ENCODE measurements around the gene GDF15.
"Not testable (repeated sequence)": the region's sequence is repeated elsewhere in the genome, so short reads cannot be mapped to it uniquely, and the experiment has no call there.

Gene GDF15

GRCh38 chr19:18391509-18392075 lies 5.6 kb downstream of the GDF15 start:
- no peak overlapping the region for H3K27ac ChIP-seq (ENCODE audit: insufficient read depth, low read length, poor library complexity, severe bottlenecking)
- H3K27me3 ChIP-seq (replicated peaks; ENCODE audit: control insufficient read depth, insufficient read depth, low read length, poor library complexity, severe bottlenecking): peaks cover 2% of the 10 kb centered on the region
- no peaks in the 10 kb centered on the region for H3K36me3 ChIP-seq (ENCODE audit: control insufficient read depth, insufficient read depth, low read length)
- no peak for DNase-seq
- no peaks in the 10 kb centered on the region for H3K9me3 ChIP-seq (ENCODE audit: control insufficient read depth, low read length)
- no peak overlapping the region for H3K4me3 ChIP-seq (ENCODE audit: insufficient read depth, low read depth, low read length, poor library complexity, severe bottlenecking)
- H3K4me1 ChIP-seq (ENCODE audit: control insufficient read depth, insufficient read depth, low read length, poor library complexity, severe bottlenecking): peaks cover 9% of the 10 kb centered on the region

GRCh38 chr19:18392417-18392816 lies 6.5 kb downstream of the GDF15 start:
- Histone ChIP-seq H3K4me1 (ENCODE audit: control insufficient read depth, insufficient read depth, low read length, poor library complexity, severe bottlenecking) (peaks cover 14% of the 10 kb centered on the region), H3K27me3 (replicated peaks; ENCODE audit: control insufficient read depth, insufficient read depth, low read length, poor library complexity, severe bottlenecking) (peaks cover 6% of the 10 kb centered on the region), H3K4me3 (ENCODE audit: insufficient read depth, low read depth, low read length, poor library complexity, severe bottlenecking) (no peak overlapping the region), H3K27ac (ENCODE audit: insufficient read depth, low read length, poor library complexity, severe bottlenecking) (no peak overlapping the region), H3K9me3 (ENCODE audit: control insufficient read depth, low read length) (no peaks in the 10 kb centered on the region), H3K36me3 (ENCODE audit: control insufficient read depth, insufficient read depth, low read length) (no peaks in the 10 kb centered on the region)
- no peak for DNase-seq

- Histone ChIP-seq H3K27me3 (replicated peaks; ENCODE audit: control insufficient read depth, insufficient read depth, low read length, poor library complexity, severe bottlenecking) (peaks cover 8% of the 10 kb centered on the region), H3K36me3 (ENCODE audit: control insufficient read depth, insufficient read depth, low read length) (no peaks in the 10 kb centered on the region), H3K9me3 (ENCODE audit: control insufficient read depth, low read length) (no peaks in the 10 kb centered on the region), H3K4me1 (ENCODE audit: control insufficient read depth, insufficient read depth, low read length, poor library complexity, severe bottlenecking) (peaks cover 16% of the 10 kb centered on the region), H3K27ac (ENCODE audit: insufficient read depth, low read length, poor library complexity, severe bottlenecking) (no peak overlapping the region), H3K4me3 (ENCODE audit: insufficient read depth, low read depth, low read length, poor library complexity, severe bottlenecking) (no peak overlapping the region)
- DNase-seq: no peak
Observed at GRCh38 chr19:18392926-18393325, 7.0 kb downstream of the GDF15 start.

GRCh38 chr19:18393836-18394235 lies 7.9 kb downstream of the GDF15 start:
- H3K4me1 ChIP-seq (ENCODE audit: control insufficient read depth, insufficient read depth, low read length, poor library complexity, severe bottlenecking): peaks cover 8% of the 10 kb centered on the region
- H3K36me3 ChIP-seq (ENCODE audit: control insufficient read depth, insufficient read depth, low read length): no peaks in the 10 kb centered on the region

DNA sequence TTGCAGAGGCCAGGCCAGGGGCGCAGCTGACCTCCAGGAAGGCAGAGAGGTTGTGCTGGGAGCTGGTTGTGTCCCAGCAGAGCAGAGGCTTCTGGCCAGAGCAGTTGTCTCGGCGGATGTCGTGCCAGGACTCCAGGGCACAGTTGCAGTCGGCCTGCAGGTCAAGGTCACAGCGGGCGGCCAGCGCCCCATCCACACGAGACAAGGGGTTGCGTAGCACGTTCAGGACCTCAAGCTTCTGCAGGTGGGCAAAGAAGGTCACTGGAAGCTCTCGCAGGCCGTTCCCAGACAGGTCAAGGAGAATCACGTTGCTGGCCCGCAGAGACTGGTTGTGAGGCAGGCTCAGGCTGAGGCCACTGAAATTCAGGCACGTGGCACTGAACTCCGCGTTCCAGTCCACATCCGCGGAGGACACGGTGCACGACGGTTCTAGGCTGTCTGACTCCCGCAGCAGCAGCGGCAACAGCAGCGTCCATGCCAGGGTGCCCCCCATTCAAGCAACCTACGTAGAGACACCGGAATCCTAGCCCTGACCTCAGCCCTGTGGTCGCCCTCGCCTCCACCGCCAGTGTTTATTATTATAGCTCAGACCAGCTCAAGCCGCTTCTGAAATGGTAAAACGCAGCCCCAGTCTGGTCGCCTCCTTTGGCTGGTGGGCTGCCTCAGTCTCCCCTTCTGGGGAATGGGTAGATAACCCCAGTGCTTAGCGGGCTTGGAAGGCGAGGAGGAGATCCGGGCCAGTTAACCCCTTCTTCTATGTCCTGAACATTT lies 10.7 kb downstream of the GDF15 start:
- DNase-seq: no peak
- Histone ChIP-seq H3K9me3 (ENCODE audit: control insufficient read depth, low read length) (no peaks in the 10 kb centered on the region), H3K27ac (ENCODE audit: insufficient read depth, low read length, poor library complexity, severe bottlenecking) (no peak overlapping the region), H3K27me3 (replicated peaks; ENCODE audit: control insufficient read depth, insufficient read depth, low read length, poor library complexity, severe bottlenecking) (peaks cover 8% of the 10 kb centered on the region), H3K4me3 (ENCODE audit: insufficient read depth, low read depth, low read length, poor library complexity, severe bottlenecking) (no peak overlapping the region), H3K4me1 (ENCODE audit: control insufficient read depth, insufficient read depth, low read length, poor library complexity, severe bottlenecking) (peaks cover 8% of the 10 kb centered on the region), H3K36me3 (ENCODE audit: control insufficient read depth, insufficient read depth, low read length) (no peaks in the 10 kb centered on the region)

More at GRCh38 chr19:18393836-18394235, 7.9 kb downstream of the GDF15 start:
- Histone ChIP-seq H3K27ac (ENCODE audit: insufficient read depth, low read length, poor library complexity, severe bottlenecking) (no peak overlapping the region), H3K27me3 (replicated peaks; ENCODE audit: control insufficient read depth, insufficient read depth, low read length, poor library complexity, severe bottlenecking) (peaks cover 8% of the 10 kb centered on the region), H3K4me3 (ENCODE audit: insufficient read depth, low read depth, low read length, poor library complexity, severe bottlenecking) (no peak overlapping the region), H3K9me3 (ENCODE audit: control insufficient read depth, low read length) (no peaks in the 10 kb centered on the region)
- no peak for DNase-seq

DNA sequence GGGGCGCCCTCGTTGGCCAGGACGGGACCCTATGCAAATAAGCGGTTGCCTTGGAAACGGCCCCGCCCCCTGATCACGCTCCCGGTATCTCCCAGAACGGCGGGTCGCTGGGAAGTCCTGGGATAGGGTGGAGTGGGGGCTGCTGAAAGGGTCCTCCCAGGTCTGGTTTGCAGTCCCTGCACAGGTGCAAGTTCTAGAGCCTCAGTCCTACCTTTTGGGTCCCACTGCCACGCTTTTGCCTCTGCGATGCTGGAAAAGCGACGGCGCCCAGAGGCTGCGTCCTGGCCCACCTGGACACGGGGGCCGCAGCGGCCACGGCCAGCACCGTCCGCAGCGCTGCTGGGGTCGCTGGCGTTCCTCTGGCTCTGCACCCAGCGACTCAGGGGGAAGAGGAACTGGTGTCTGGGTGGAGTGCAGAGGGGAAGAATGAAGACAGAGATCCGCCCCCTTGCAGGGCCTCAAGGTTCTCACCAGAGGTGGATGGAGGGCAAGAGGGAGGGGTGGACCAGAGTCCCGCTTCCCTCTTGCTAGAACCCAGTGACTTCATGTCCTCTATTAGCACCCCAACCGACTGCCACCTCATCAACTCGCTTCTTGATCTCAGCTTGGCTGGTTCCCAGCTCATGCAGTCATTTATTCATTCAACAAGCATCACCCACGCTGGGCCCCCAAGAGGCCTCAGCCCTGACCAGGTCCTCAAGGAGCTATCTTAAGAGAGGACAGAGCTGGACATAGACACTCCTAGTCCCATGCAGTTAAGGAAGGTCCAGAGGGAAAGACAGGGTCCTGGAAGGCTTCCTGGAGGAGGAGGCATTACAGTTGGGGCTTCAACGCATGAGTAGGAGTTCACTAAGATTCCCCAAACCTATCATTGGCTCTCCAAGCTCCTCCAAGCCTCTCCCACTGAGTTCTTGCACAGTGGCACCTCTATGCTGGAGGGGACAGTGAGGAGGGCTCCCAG lies 11.6 kb downstream of the GDF15 start, which contains the start of gene LRRC25:
Gene LRRC25, minus strand, starts transcription at position 381 of the 961 bp plus-strand sequence. CDS start 659 bp downstream, outside the sequence.
- H3K27me3 ChIP-seq (replicated peaks; ENCODE audit: control insufficient read depth, insufficient read depth, low read length, poor library complexity, severe bottlenecking): peaks cover 8% of the 10 kb centered on the region
- DNase-seq: no peak
- no peaks in the 10 kb centered on the region for H3K9me3 ChIP-seq (ENCODE audit: control insufficient read depth, low read length)
- H3K36me3 ChIP-seq (ENCODE audit: control insufficient read depth, insufficient read depth, low read length): no peaks in the 10 kb centered on the region
- H3K4me3 ChIP-seq (ENCODE audit: insufficient read depth, low read depth, low read length, poor library complexity, severe bottlenecking): no peak within 1 kb of the TSS
- no peak within 1 kb of the TSS for H3K27ac ChIP-seq (ENCODE audit: insufficient read depth, low read length, poor library complexity, severe bottlenecking)
- peaks cover 8% of the 10 kb centered on the region for H3K4me1 ChIP-seq (ENCODE audit: control insufficient read depth, insufficient read depth, low read length, poor library complexity, severe bottlenecking)

DNA sequence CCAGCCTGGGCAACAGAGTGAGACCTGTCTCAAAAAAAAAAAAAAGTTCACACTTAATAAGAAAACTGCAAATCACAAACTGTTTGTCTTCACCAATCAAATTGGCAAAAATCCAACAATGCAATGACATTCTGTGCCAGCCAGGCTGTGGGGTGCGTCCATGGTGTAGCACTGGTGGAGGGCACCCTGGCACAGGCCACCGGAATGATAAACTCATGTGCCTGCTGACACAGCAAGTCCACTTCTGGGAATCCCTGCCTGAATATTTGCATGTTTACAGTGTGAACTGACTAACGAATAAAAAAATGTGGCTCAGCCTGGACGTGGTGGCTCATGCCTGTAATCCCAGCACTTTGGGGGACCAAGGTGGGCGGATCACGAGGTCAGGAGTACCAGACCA lies 13.1 kb downstream of the GDF15 start:
- peaks cover 8% of the 10 kb centered on the region for H3K4me1 ChIP-seq (ENCODE audit: control insufficient read depth, insufficient read depth, low read length, poor library complexity, severe bottlenecking)
- DNase-seq: no peak

DNA sequence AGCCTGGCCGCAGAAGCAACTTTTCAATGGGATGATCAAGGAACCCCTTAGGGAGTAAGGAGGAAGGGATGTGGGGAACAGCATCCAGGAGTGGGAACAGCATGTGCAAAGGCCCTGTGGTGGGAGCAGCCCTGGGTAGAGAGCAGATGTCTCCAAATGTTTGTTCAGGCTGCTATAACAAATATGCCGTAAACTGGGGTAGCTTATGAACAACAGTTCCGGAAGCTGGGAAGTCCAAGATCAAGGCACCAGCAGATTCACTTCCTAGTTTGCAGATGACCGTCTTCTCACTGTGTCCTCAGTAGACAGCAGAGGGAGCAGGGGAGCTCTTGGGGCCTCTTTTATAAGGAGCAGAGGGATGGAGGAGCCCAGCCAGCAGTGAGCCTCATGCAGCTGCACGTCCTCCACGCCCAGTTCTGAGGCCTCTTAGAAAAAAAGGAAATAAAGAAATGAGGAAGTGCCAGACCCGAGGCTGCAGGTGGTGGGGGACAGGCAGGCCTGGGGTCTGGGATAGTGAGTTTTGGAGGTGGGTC lies 15.7 kb downstream of the GDF15 start:
- Histone ChIP-seq H3K27ac (ENCODE audit: insufficient read depth, low read length, poor library complexity, severe bottlenecking) (no peak overlapping the region), H3K9me3 (ENCODE audit: control insufficient read depth, low read length) (no peaks in the 10 kb centered on the region), H3K4me1 (ENCODE audit: control insufficient read depth, insufficient read depth, low read length, poor library complexity, severe bottlenecking) (peaks cover 8% of the 10 kb centered on the region), H3K4me3 (ENCODE audit: insufficient read depth, low read depth, low read length, poor library complexity, severe bottlenecking) (no peak overlapping the region), H3K27me3 (replicated peaks; ENCODE audit: control insufficient read depth, insufficient read depth, low read length, poor library complexity, severe bottlenecking) (peaks cover 8% of the 10 kb centered on the region), H3K36me3 (ENCODE audit: control insufficient read depth, insufficient read depth, low read length) (no peaks in the 10 kb centered on the region)
- DNase-seq: no peak

More for the DNA sequence above, 13.1 kb downstream of the GDF15 start:
- Histone ChIP-seq H3K27ac (ENCODE audit: insufficient read depth, low read length, poor library complexity, severe bottlenecking) (no peak overlapping the region), H3K4me3 (ENCODE audit: insufficient read depth, low read depth, low read length, poor library complexity, severe bottlenecking) (no peak overlapping the region), H3K9me3 (ENCODE audit: control insufficient read depth, low read length) (no peaks in the 10 kb centered on the region), H3K36me3 (ENCODE audit: control insufficient read depth, insufficient read depth, low read length) (no peaks in the 10 kb centered on the region), H3K27me3 (replicated peaks; ENCODE audit: control insufficient read depth, insufficient read depth, low read length, poor library complexity, severe bottlenecking) (peaks cover 8% of the 10 kb centered on the region)

DNA sequence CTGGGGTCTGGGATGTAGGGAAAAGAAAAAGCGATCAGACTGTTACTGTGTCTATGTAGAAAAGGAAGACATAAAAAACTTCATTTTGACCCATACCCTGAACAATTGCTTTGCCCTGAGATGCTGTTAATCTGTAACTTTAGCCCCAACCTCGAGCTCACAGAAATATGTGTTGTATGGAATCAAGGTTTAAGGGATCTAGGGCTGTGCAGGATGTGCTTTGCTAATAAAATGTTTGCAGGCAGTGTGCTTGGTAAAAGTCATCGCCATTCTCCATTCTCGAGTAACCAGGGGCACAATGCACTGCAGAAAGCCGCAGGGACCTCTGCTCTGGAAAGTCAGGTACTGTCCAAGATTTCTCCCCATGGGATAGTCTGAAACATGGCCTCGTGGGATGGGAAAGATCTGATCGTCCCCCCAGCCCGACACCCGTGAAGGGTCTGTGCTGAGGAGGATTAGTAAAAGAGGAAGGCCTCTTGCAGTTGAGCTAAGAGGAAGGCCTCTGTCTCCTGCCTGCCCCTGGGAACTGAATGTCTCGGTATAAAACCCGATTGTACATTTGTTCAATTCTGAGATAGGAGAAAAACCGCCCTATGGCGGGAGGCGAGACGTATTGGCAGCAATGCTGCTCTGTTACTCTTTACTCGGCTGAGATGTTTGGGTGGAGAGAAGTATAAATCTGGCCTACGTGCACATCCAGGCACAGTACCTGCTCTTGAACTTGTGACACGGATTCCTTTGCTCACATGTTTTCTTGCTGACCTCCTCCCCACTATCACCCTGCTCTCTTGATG lies 16.7 kb downstream of the GDF15 start:
- not testable (repeated sequence) for H3K27me3 ChIP-seq (replicated peaks; ENCODE audit: control insufficient read depth, insufficient read depth, low read length, poor library complexity, severe bottlenecking); H3K4me3 ChIP-seq (ENCODE audit: insufficient read depth, low read depth, low read length, poor library complexity, severe bottlenecking); H3K36me3 ChIP-seq (ENCODE audit: control insufficient read depth, insufficient read depth, low read length); H3K27ac ChIP-seq (ENCODE audit: insufficient read depth, low read length, poor library complexity, severe bottlenecking); H3K9me3 ChIP-seq (ENCODE audit: control insufficient read depth, low read length); H3K4me1 ChIP-seq (ENCODE audit: control insufficient read depth, insufficient read depth, low read length, poor library complexity, severe bottlenecking); DNase-seq

Measured in effector memory CD4-positive, alpha-beta T cell (primary cell).